HG03460 (cell line): ENCODE measurements around the gene POLDIP3.

Source experiments
- ATAC-seq: cut with Tn5 transposase; IDR thresholded peaks from one replicate; pipeline ENCODE4 v1.9.1; 2021; ENCODE audit not compliant: unreplicated experiment

Gene POLDIP3

GRCh38 chr22:42614312-42615091 lies at the start of gene POLDIP3:
Gene POLDIP3, minus strand, starts transcription at chr22:42614883. Its CDS starts 26 bp downstream, at chr22:42614857.
- ATAC-seq: peak; percentile 57

- no peak for ATAC-seq
Observed at GRCh38 chr22:42661985-42662831, 47.5 kb upstream of the POLDIP3 start.

DNA sequence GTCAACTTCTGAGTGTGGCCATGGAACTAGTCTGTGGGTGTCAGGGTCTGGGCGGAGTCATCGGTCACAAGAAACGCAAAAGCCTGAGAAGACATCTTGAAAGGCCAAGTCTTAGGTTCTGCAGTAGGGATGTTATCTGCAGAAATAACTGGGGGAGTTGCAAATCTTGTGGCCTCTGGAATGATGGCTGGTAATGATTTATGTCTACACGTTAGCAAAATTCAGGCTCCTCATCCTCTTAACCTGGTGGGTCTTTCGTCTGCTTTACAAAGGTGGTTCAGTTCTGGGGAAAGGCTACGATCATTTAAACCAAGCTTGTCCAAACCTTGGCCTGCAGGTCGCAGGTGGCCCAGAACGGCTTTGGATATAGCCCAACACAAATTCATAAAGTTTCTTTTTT lies 41.9 kb upstream of the POLDIP3 start:
- ATAC-seq: no peak

DNA sequence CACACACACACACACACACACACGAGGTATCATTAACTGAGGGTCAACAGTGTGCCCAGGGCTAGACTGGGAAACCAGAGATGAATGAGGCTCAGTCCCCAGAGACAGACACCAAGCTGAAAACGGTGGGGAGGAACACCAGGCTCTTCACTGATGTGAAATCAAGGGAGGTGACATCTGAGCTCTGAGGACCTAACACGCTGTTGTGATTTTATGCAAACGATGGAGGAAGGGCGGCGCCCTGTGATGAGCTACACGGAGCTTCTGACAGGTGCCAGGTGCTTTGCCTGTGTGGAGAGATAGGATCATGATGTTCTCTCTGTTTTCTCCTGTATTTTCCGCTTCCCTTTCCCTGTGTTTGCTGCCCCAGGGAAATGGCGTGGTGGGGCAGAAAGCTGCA lies 41.0 kb upstream of the POLDIP3 start:
- ATAC-seq: peak; percentile 63

GRCh38 chr22:42654436-42655073 lies 39.9 kb upstream of the POLDIP3 start:
- ATAC-seq: no peak

- ATAC-seq: no peak
Observed at GRCh38 chr22:42653999-42654398, 39.3 kb upstream of the POLDIP3 start.

- ATAC-seq: no peak
Observed at GRCh38 chr22:42651134-42651533, 36.5 kb upstream of the POLDIP3 start.

DNA sequence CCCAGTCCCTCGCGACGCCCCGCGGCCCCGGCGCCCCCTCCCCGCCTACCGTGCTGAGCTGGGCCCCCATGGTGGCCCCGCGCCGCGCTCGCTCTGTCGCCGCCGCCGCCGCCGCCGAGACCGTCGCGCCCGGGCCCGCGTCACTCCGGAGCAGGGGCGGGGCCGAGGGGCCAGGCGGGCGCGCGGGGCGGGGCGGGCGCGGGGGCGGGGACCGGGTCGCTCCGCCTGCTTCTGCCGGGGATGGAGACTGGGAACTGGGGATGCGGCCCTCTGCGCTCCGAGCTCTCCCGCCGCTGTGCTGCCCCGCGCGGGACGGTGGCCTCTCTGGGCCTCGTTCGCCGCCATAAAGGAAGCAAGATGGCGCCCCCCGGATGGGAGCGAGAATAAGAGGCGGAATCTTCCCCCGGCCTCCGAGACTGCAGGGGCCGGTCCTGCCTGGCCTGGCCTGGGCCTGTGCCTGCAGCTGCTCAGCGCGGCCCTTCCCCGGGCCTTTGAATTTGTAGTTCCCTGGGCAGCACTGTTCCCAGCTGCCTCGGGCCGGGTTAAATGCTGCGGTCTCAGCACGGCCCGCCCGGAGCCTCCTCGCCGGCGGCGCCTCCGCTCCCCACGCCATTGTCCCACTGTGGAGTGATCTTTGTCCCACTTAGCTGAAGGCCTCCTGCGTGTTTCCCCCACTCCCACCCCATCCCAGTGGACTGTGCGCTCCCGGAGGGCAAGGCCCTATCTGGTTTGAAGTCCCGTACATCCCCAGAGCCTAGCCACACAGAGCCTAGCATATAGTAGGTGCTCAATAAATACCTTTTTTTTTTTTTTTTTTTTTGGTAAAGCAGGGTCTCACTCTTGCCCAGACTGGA lies 34.8 kb upstream of the POLDIP3 start, which contains the start of gene CYB5R3:
CYB5R3 (minus strand) TSS at position 147 of the 854 bp plus-strand sequence; CDS start at position 70, 77 bp downstream.
- ATAC-seq: peak; percentile 64

- peak; percentile 28 for ATAC-seq
Observed at GRCh38 chr22:42648368-42649245, 33.9 kb upstream of the POLDIP3 start.

DNA sequence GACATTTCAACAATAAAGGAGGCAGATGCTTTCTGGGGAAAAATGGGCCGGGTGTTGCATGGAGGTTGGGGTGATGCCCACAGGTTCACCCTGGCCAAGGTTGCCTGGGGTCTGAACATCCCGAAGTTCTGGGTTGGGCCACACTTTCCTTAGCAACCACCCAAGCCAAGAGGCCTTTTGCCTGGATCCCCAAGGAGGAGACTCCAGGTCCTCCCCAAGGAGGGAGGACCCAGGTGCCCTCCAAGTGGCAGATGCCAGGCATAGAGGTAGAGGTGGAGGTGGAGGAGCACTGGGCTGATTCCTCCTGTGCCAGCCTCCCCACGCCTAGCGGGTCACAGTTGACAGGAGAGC lies 33.3 kb upstream of the POLDIP3 start:
- ATAC-seq: no peak

DNA sequence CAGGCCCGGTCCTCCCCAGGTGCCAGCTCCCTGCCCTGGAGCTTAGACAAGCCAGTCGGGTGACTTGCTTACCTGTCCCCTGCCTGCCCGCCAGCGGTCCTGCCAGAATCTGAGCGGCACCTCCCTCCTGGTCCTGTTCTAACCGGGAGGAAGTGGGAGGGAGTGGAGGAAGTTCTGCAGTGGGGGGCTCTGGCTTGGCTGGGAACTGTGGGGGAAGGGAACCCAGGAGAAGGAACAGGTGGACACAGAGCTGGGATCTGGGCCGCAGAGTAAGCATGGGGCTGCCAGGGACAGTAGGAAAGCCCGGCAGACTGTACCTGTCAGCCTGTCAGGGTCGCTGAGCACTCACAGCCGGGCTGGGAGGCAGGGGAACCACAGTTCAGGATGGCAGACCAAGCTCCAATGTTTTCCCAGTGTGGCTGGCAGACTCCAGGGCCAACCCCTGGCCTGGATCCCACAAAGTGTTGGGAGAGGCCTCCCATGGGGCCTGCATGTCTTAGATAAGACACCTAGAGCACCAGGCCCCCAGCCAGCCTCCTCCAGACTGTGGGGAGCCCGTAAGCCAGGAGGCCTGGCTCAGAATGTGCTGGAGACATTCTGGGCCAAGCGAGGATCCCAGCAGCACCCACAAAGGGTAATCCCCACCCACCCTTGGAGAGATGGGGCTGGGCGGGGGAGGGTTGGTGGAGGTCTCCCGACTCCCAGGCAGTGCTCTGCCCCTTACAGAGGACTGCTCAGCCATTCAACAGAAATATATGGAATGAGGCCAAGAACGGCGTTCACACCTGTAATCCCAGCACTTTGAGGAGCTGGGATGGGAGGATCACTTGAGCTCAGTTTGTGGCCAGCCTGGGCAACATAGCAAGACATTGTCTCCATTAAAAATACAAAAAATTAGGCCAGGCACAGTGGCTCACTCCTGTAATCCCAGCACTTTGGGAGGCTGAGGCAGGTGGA lies 32.2 kb upstream of the POLDIP3 start:
- no peak for ATAC-seq

DNA sequence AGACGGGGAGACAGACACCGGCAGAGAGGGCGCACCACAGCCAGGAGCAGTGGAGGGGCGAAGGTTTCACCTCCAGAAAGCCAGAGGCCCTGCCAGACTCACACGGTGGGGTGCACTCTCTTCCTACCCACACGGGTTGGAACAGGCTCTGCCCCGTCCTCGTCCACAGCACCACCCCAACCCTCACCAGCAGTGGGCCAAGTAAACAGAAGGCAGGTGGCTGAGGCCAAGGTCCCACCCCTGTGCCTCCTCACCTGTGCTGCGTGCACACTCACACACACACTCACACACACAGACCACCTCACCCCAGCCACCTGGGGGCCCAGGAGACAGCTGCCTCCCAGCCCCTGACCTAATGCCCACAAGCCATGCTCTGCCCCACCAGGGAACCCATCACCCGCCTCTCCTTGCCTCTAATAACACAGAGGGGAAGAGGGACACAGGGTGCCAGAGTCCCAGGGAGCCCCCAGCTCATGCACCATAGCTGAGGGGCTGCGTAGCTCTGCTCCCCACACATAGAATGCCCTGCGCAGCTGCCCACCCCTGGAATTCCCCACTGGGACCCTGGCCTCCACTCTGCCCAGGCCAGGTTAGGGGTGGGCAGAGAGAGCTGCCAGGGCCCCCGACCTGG lies 31.4 kb upstream of the POLDIP3 start:
- no peak for ATAC-seq

DNA sequence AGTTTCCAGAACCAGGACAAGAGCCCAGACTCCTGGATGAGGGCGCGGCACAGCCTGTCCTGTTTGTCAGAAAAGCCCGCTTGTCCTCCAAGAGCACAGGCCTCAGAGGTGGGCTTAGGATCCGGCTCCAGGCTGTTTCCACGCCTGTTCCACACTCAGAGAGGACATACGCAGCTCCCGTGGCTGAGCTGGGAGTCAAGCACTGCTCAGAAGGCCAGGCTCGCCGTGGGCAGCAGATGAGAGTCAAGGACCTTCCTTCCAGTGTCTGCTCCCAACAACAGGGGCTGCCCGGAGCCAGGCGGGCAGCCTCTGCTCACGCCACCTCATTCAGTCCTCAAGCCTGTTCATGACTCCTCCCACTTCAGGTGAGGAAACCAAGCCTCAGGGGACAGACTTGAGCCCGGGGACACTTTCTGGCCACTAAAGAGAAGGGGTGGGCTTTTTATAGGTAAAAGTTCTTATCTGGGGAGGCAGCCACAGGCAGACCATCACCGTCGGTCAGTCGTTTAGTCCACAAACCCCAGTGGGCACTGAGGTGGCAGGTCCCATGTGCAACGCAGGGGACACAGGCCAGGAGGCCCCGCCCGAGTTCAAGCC lies 30.8 kb upstream of the POLDIP3 start:
- no peak for ATAC-seq

GRCh38 chr22:42644422-42645340 lies 30.0 kb upstream of the POLDIP3 start:
- no peak for ATAC-seq

- ATAC-seq: no peak
Observed at GRCh38 chr22:42643634-42644421, 29.1 kb upstream of the POLDIP3 start.
